Caki2 (cell line): ENCODE measurements around the gene SLC25A41. TPM values are rescaled to one million over a fixed set of nuclear protein-coding genes. Genes with fewer than 3 reads are reported as not detected.

Experiments
- DNase-seq: peaks from one replicate; pipeline ENCODE4 v3.0.0-alpha.2; 2015; ENCODE audit warnings: low read depth
- in situ Hi-C: cut with HindIII; loops from 2 replicates; pipeline ENCODE4 v1.10.0; 2016; ENCODE audit warnings: low sequenced_read_pairs, low pct_unique_long_range_greater_than_20kb, mixed read lengths
- total RNA-seq: library from RNA; depleted of rRNA; stranded (reverse); fragments of >200 nt; shearing (Covaris generic); gene quantifications from 2 replicates; pipeline ENCODE4 v1.2.3, GENCODE V29; 2014; ENCODE audit warnings: low replicate concordance

The SLC25A41 gene
- total RNA-seq, 1 experiment from 2014 or later: not detected

DNA sequence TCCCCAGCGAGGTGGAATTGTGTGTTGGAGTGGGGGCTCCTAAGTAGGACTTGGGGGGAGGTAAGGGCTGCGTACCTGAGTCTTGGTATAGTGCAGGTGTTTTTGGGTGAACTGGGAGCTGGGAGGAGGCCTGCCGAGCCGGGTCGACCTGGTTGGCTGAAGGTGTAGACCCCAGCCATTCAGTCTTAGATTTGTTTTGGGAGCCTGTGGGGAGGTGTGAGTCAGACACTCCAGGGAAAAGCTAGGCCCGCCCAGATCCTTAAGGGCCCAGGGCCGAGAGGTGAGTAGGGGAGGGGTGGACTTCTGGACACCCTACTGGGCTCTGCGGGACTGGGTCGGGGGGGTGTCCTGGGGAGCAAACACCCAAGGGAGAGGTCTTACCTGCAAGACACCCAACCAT, 31.4 kb upstream of the SLC25A41 start:
- in situ Hi-C loops: no loop called here
- no peak for DNase-seq

DNA sequence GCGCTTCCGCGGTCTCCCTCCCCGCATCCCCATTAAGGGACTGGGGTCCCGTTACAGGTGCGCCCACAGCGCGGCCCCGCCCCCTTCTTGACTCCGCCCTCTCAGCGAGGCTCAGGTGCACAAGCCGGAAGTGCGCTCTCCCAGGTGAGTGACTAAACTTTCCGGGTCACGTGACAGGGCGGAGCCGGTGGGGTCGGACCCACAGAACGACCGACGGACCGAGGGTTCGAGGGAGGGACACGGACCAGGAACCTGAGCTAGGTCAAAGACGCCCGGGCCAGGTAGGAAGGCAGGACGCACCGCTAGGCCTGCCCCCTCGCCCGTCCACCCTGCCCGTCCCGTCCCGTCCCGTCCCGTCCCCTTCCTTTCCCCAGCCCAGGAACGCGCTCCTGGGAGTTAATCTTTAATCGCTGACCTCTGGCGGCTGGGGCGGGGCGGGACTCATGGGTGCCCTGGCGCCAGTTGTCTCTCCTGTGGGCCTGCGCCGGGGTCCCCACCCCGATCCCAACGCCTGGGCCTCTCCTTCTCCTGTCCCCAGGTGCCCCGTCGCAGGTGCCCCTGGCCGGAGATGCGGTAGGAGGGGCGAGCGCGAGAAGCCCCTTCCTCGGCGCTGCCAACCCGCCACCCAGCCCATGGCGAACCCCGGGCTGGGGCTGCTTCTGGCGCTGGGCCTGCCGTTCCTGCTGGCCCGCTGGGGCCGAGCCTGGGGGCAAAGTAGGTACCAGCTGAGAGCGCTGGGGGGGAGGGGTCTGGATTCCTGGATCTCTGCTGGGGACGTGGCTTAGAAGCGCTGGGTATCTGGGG, 30.7 kb upstream of the SLC25A41 start, which contains the start of gene CRB3:
Gene CRB3 (plus strand): TSS at position 202 of the 804 bp plus-strand sequence. CDS start 431 bp downstream, at position 633.
- DNase-seq: peak; percentile 44
- in situ Hi-C loops: no loop called here

GRCh38 chr19:6460099-6460884, 26.7 kb upstream of the SLC25A41 start:
- peak; percentile 95 for DNase-seq
- in situ Hi-C loops: no loop called here

DNA sequence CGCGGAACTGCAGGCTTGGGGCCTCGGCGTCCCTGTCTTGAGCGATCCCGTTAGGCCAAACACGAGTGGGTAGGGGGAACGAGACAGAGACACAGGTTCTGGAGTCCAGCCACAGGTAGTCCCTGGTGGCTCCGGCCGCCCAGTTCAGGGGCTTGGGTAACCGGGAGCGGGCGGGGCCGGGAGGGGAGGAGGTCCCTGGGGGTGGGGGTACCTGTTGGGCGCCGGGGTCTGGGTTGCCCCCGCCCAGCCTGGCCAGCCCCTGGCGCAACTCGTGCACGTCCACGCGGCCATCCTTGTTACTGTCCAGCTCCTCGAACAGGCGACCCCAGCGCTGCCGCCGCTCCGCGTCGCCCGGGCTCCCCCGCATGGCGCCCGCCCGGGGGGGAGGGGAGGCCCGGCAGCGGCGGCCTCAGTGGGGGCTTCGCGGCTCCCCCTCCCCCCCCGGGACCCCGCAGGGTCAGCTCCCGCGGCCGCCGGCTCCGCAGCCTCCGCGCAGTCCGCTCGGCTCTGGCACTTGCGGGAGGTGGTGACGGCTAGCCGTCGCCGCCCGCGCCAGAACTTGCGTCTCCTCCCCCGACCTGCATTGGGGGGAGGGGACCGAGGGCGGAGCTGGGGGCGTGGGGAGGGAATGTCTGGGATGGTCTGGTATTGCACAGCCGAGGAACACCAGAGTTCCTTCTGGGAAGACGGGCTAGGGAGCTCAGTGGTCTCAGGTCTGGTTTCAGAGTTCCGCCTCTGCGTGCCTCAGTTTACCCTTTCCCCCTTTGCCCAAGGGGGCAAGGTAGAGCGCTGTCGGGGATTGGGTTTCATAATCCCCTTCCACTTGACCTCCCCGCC, 25.9 kb upstream of the SLC25A41 start, which contains the start of gene SLC25A23:
Gene SLC25A23 (minus strand): TSS at position 531 of the 837 bp plus-strand sequence. CDS start 164 bp downstream, at position 367.
- DNase-seq: no peak
- in situ Hi-C loops: no loop called here

DNA sequence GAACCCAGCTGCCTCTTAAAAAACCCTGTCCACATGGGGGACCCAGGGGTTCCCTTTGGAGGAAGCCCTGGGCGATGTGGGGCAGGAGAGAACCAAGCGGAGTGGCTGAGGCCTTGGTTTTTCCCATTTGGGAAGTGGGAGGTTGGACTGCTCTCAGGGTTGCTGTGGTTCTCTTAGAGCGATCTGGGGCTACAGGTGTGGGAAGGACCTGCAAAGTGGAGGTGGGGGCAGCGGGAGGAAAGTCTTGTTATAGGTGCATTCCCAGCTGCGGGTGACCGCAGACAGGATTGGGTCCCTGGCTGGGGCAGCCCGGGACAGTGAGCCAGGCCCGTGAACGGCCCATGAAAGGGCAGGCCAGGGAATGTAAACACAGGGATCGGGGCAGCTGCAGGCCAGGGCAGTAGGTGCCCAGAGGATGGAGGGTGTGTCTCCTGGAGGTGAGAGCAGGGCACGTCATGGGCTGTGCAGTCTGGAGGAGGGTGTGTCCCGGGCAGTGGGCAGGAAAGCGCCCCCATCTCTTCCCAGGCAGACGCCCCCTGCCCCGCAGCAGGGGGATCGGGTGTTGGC, 25.2 kb upstream of the SLC25A41 start:
- DNase-seq: no peak
- in situ Hi-C loops: no loop called here

GRCh38 chr19:6457958-6458694, 24.6 kb upstream of the SLC25A41 start:
- DNase-seq: no peak
- in situ Hi-C loops: no loop called here

DNA sequence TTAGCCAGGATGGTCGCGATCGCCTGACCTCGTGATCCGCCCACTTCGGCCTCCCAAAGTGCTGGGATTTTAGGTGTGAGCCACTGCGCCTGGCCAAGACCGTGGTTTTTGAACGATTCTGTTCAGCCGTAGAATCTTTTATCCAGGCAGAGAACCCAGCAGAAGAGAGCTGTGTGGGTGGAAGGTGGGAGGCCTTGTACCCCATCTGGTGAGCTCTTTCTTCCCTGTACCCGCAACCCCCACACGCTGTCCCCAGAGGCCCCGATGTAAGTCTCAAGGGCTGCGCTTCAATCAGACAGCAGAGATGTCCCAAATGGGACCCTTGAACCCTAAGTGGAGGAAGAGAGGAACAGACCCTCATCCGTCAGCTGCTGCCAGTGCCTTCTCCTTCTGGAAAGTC, 22.4 kb upstream of the SLC25A41 start:
- in situ Hi-C loops: no loop called here
- no peak for DNase-seq

- no peak for DNase-seq
- in situ Hi-C loops: no loop called here
Observed at GRCh38 chr19:6453951-6454565, 20.5 kb upstream of the SLC25A41 start.

- no peak for DNase-seq
- in situ Hi-C loops: no loop called here
Observed at GRCh38 chr19:6452899-6453298, 19.3 kb upstream of the SLC25A41 start.

DNA sequence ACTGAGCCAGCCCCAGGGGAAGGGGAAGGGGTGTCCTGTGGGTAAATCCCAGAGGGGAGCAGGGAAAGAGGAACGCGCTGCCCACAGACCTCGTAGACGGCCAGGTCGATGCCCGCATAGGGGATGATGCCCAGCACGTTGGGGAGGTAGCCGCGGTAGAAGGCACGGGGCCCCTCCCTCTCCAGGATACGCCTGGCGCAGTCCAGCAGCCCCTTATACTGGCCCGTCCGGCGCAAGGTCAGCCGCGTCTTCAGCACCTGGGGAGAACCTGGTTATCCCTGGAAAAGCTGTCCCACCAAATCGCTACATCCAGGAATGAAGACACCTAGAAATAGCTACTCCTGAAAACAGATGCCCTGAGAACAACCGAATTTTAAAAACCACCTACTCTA, 18.7 kb upstream of the SLC25A41 start:
- in situ Hi-C loops: no loop called here
- DNase-seq: no peak

DNA sequence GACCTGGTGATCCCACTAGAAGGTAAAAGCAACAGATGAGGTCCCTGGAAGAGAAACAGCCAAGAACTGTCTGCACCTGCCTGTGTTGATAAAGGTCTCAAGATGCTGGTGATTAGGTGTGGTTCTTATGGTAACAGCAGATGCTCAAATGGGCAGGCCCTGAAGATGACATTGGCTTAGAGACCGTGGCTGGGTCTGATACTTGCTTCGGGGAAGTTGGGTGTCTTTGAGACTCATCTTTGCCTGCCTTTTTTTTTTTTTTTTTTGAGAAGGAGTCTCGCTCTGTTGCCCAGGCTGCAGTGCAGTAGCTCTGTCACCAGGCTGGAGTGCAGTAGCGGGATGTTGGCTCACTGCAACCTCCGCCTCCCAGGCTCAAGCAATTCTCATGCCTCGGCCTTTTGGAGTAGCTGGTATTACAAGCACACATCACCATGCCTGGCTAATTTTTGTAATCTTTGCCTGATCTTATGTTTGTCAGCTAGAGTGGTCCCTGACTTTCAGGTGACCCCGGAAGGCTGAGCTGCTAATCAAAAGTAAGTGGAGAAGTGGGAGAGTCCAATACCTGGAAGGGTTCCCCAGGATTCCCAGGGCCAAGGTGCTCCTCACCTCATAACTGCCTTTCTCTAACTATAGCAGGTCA, 18.1 kb upstream of the SLC25A41 start:
- no peak for DNase-seq
- in situ Hi-C loops: no loop called here

DNA sequence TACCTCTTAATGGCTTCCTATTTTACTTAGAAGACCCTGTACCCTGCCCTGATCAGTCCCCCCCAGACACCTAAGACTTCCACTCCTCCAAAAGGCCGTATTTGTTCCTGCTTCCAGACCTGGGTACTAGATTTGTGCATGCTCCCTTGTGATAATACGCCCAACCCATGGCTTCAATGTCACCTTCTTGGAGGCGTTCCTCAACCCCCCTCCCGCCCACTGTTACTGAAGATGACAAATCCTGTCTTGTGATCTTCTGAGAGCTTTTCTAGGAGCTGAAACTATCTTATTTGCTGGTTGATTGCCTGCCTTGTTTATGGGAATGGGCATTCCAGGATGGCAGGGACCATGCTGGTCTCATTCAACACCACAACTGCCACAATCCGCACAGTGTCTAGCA, 16.6 kb upstream of the SLC25A41 start:
- in situ Hi-C loops: no loop called here

DNA sequence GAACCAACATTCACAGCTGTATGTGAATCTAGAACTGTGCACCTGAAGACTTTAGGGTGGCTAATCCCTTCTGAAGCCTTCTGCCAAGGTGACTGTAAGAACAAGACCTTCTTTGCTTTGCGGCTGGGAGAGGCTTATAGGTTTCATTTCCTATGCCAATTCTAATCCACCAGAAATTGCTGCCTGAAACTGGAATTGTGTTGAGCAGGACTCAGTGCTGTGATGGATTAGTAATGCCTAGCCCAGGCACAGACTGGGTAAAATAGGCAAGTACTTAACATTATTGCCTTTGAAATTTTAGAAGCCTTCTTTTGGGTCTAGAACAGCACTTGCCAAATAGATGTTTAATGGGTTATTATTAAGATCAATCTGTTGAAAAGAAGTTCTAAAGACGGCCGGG, 14.5 kb upstream of the SLC25A41 start:
- no peak for DNase-seq

More for the DNA sequence above, 16.6 kb upstream of the SLC25A41 start:
- DNase-seq: no peak

DNA sequence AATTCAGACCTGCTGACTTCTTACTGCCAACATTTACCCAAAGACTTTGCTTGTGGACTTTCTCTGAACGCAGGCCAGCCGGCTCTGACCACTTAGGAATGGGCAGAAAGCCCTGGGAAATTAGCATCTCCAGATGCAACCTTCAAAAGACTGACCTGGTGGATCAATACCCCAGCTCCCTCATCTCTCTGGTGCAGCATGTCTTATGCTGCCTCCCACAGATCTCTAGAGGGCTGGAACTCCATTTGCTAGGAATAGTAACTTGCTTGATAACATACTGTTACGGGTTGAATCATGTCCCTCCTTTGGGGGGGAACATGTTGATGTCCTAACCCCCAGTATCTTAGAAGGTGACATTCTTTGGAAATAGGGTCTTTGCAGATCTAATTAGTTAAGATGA, 12.9 kb upstream of the SLC25A41 start:
- no peak for DNase-seq
- in situ Hi-C loops: no loop called here

More for the DNA sequence above, 14.5 kb upstream of the SLC25A41 start:
- in situ Hi-C loops: no loop called here

- DNase-seq: no peak
- in situ Hi-C loops: no loop called here
Observed at GRCh38 chr19:6443986-6444385, 10.4 kb upstream of the SLC25A41 start.

- in situ Hi-C loops: no loop called here
- no peak for DNase-seq
Observed at GRCh38 chr19:6442087-6442688, 8.6 kb upstream of the SLC25A41 start.
